Neural cell (in vitro differentiated cells): ENCODE results near the gene HDAC9.

Experiments used
- CTCF ChIP-seq: fragments of 450-650 bp; IDR thresholded peaks from 2 replicates; pipeline ENCODE4 v1.5.1; 2014; ENCODE audit warnings: antibody characterized with exemption, mild to moderate bottlenecking, moderate library complexity; ENCODE audit not compliant: poor library complexity, severe bottlenecking
- EP300 ChIP-seq: fragments of 450-650 bp; conservative IDR thresholded peaks from 2 replicates; pipeline ENCODE4 v1.6.1; 2014; ENCODE audit warnings: antibody characterized with exemption, mild to moderate bottlenecking, moderate library complexity; ENCODE audit not compliant: poor library complexity, severe bottlenecking
- MXI1 ChIP-seq: fragments of 450-650 bp; conservative IDR thresholded peaks from 2 replicates; pipeline ENCODE4 v1.6.1; 2014; ENCODE audit warnings: antibody characterized with exemption, mild to moderate bottlenecking; ENCODE audit not compliant: poor library complexity, severe bottlenecking
- POLR2AphosphoS5 ChIP-seq: IDR thresholded peaks from 2 replicates; pipeline ENCODE4 v1.6.1; 2012

DNA sequence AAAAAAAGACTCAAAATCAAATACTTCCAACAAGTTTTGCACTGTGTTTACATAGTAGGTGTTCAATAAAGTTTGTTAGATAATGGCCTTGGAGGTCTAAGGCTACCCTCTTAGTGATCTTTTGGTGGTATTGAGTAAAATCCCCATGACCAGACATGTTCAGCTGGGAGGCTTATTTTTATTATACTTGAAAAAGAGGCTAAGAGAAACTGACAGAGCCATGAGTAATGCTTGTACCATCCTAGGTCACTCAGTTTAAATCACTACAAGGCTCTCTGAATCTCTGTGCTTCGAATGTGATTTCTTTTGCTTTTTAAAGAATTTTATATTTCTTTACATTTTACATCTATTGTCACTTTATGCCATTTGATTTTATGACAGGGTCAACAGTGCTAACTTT is 531.3 kb downstream of the HDAC9 start:
- TF ChIP-seq EP300 (no peak), CTCF (no peak), MXI1 (no peak), POLR2AphosphoS5 (no peak)
